ENCODE results near the gene KIF13A.
"Not testable (repeated sequence)": the region's sequence is repeated elsewhere in the genome, so short reads cannot be mapped to it uniquely, and the experiment has no call there.

KIF13A gene

GRCh38 chr6:17785094-17785787 is 202.2 kb downstream of the KIF13A start:
- DNase-seq (ENCODE audit: low spot score): no peak

GRCh38 chr6:17780061-17780460 is 207.4 kb downstream of the KIF13A start:
- DNase-seq (ENCODE audit: low spot score): no peak

GRCh38 chr6:17771609-17772008 is 215.8 kb downstream of the KIF13A start:
- DNase-seq (ENCODE audit: low spot score): no peak

GRCh38 chr6:17768881-17769280 is 218.6 kb downstream of the KIF13A start:
- no peak for DNase-seq (ENCODE audit: low spot score)

GRCh38 chr6:17768388-17768787 is 219.0 kb downstream of the KIF13A start:
- DNase-seq (ENCODE audit: low spot score): no peak

GRCh38 chr6:17762651-17763050 is 224.8 kb downstream of the KIF13A start:
- DNase-seq (ENCODE audit: low spot score): no peak

- DNase-seq (ENCODE audit: low spot score): no peak
Observed at GRCh38 chr6:17758119-17758518, 229.3 kb downstream of the KIF13A start.

GRCh38 chr6:17754254-17754653 is 233.2 kb downstream of the KIF13A start:
- no peak for DNase-seq (ENCODE audit: low spot score)

GRCh38 chr6:17745324-17745723 is 242.1 kb downstream of the KIF13A start:
- DNase-seq (ENCODE audit: low spot score): not testable (repeated sequence)

- not testable (repeated sequence) for DNase-seq (ENCODE audit: low spot score)
Observed at GRCh38 chr6:17744757-17745308, 242.6 kb downstream of the KIF13A start.

GRCh38 chr6:17744019-17744756 is 243.2 kb downstream of the KIF13A start:
- no peak for DNase-seq (ENCODE audit: low spot score)

- DNase-seq (ENCODE audit: low spot score): no peak
Observed at GRCh38 chr6:17741507-17741906, 245.9 kb downstream of the KIF13A start.

- DNase-seq (ENCODE audit: low spot score): no peak
Observed at GRCh38 chr6:17740559-17741220, 246.7 kb downstream of the KIF13A start.

GRCh38 chr6:17737704-17738252 is 249.7 kb downstream of the KIF13A start:
- DNase-seq (ENCODE audit: low spot score): no peak

GRCh38 chr6:17735311-17735710 is 252.1 kb downstream of the KIF13A start:
- DNase-seq (ENCODE audit: low spot score): not testable (repeated sequence)

GRCh38 chr6:17730078-17730704 is 257.2 kb downstream of the KIF13A start:
- no peak for DNase-seq (ENCODE audit: low spot score)

GRCh38 chr6:17729223-17730077 is 258.0 kb downstream of the KIF13A start:
- DNase-seq (ENCODE audit: low spot score): no peak

GRCh38 chr6:17728551-17729222 is 258.7 kb downstream of the KIF13A start:
- no peak for DNase-seq (ENCODE audit: low spot score)

GRCh38 chr6:17725083-17725482 is 262.4 kb downstream of the KIF13A start:
- no peak for DNase-seq (ENCODE audit: low spot score)

- DNase-seq (ENCODE audit: low spot score): no peak
Observed at GRCh38 chr6:17724341-17724740, 263.1 kb downstream of the KIF13A start.
